Stimulated activated CD4-positive, alpha-beta T cell treated with anti-CD3 and anti-CD28 coated beads, Interleukin-15, amount 100 ng/mL, for 48 hours (primary cell): Measurements from ENCODE around the gene NECTIN4.
"Not testable (repeated sequence)": the region's sequence is repeated elsewhere in the genome, so short reads cannot be mapped to it uniquely, and the experiment has no call there.

Experiments
- DNase-seq, 2 donors: peaks; one replicate each; pipeline ENCODE4 v3.0.0-alpha.2; 2020; ENCODE audit warnings: low read depth in 2 of 2

Gene NECTIN4

DNA sequence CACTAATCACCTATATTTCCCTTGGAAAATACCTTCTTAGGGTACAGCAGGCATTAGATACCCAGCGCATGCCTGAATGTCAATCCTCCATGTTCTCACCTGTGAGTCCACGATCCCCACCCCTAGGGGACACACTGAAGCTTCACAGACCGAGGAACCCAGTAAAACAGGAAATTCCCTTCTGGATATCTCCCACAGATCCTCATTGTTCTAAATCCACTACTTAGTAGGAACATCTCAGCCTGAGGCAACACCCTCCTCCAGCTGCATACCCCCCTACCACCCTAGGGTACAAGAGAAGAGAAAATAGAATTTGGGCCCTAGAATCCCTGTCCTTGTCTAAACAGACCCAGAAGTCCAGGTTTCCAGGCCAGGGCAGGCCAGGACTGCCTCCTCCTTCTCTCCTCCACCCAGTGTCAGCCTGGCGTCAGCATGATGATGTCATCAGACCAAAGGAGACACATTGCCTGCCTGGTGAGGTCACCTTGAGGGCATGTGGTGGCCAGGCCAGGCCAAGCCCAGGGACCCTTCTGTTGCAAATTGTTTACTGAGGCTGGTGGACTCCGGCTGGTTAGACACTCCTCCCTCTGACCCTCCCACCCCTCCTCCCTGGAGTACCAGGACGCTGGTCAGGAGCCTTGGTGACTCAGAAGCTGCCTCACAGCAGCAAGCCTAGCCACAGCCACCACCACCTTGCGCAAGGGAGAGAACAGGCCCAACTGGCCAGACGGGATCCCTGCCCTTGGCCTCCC lies 6.2 kb downstream of the NECTIN4 start:
- no peak for DNase-seq

DNA sequence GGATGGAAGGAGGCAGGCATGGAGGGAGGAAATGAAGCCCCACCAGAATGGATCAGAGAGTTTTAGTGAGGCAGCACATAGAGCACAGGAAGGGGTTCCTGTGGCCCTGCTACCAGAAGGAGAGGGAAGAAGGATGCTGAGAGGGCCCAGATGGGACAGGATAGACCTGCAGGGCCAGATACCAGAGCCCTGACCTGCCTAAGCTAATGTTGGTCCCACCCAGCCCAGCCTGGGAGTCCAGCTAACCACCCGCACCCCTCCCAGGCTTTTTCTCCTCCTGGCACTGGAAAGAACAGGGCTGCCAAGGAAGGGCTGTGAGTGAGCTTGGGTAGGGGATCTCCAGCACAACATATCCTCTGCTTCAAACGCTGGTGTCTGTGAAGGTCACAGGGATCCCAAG lies 6.9 kb downstream of the NECTIN4 start:
- no peak for DNase-seq

DNA sequence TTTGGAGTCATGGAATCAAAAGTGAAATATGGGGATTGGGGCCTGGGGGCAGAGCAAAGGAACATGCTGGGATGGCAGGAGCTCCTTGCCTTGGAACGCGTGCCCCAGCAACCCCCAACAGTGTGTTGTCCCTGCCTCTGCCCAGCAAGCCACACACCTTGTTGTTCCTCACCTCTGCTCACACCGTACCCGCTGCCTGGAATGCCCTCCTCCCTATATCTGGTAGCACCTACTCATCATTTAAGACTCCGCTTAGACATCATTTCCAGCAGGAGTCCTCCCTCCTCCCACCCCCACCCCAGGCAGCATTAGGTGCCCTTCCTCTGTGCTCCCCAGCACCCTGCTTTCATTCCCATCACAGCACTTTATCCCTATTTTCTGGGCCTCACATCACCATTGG lies 7.8 kb downstream of the NECTIN4 start:
- DNase-seq: no peak

DNA sequence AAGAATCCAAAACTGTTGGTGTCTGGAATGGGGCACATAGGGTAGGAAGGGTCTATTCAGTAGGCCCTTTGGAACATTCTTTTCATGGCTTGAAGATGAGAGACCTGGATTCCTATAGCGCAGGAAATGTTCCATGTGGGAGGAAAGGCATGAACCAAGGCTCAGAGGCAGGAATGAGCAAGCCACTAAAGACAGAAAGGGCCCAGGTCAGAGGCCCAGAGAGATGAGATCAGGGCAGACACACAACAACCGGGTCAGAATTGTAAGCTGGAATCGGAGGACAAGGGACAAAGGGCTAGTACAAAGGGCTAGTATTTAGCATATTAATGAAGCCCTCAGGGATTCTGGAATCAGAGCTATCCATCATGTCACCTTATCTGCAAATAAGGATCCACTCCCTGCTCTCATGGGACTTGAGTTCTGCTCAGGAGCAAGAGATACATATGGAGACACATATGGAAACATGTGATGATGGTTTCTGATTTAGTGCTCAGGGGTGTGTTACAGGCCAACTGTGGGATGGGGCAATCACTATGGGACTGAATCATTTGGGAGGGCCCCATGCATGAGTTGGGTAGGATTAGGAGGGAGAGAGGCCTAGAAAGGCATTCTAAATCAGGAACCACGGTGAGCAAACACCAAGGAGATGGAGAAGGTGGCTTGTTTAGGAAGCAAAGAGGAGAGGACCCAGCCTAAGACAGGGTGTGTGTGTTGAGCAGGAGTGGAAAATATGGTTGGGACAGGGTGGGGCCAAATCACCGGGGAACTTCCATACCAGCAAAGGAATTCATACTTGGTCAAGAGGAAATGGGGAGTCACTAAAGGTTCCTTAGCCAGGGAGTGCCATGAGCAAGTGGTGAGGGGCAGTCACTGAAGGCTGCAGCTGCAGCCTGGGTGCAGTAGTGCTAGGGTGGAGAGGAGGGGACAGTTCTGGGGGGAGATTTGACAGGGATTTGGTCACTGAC lies 8.6 kb downstream of the NECTIN4 start:
- DNase-seq: no peak

DNA sequence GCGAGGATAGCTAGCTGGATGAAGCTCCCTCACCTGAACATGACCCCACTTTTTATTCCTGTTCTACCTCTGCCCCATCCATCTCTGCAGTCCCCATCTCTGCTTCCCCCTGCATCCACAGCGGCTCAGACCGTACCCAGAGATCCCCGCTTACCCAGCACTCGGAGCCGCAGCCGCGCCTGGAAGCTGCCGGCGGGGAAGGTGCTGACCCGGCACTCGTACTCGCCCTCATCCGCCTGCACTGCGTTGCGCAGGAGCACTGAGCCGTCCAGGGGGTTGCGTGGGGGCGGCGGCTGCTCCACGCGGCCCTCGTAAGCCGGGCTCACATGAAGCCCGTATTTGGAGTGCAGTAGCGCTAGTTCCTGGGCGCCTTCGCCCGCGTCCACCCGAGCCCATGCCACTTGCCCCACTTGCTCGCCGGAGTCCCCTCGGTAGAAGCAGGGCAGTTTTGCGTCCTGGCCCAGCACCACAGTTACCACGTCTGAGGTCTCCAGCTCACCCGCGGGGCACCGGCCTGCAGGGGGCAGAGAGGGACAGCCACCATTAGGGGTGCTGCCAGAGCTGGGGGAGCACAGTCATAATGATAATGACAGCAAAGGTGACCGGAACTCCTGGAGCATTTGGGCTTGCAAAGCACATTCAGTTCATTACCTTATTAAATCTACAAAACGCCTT lies 9.8 kb downstream of the NECTIN4 start:
- no peak for DNase-seq

DNA sequence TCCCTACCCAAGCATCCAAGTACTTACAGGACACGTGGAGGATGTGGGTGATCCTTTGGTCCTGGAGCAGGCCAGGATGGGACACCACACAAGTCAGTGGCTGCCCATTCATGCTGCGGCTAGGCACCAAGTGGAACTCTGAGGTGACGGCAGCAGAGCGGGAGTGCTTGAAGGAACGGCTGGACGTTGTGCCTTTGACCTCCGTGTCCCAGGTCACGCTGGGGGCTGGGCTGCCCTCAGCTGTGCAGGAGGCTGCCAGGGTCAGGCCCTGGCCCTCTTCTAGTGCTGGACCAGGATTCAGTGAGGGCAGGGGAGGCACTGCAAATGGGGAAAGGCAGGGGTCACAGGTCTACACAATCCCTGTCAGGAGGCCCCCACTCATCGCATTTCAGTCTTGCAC lies 11.9 kb downstream of the NECTIN4 start:
- DNase-seq: no peak

DNA sequence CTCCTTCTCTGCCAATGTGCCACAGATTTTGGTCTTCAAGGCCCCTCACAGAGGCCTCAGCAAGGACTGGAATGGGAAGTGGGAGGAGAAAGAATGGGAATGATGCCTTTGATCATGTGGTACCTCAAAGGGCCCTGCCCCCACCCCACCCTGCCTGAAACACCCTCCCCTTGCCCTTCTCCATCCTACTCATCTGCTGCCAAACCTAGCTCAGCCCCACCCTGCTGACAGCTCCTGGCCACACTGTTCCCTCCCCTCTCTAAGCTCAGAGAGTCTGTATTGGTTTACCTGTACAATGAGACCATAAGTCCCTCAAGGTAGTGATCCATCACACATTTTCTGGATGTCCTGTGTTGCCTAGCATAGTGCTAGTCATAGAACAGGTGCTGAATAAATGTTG lies 12.9 kb downstream of the NECTIN4 start:
- DNase-seq: no peak

DNA sequence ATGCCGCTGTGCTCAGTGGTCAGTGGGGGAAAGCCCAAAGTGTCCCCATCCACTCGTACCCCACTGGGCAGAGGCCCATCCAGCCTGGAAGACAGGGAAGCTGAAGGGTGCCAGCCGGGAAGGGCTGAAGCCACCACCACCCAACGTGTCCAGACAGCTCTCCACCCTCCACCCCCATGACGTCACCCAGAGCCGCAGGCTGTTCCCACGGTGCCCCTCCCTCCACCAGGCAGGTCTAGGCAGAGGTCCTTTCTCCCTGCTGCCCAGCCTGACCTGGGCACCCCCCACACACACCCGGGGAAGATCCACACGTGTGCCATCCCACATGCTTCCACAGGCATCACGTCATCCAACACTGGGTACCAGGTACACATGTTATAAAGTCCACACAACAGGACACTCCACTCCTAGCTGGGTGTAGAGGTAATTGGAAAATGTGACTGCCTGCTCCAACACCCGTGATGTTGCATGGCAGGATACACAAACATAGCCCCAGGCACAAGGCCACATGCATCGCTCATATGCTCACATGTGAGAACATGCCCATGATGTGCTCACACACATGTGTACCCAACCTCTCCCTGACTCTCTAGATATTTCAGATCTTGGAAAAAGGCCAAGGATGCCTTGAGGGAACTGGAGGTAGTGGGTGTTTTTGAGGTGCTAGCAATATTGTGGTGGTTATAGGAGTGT lies 14.5 kb downstream of the NECTIN4 start:
- no peak for DNase-seq

DNA sequence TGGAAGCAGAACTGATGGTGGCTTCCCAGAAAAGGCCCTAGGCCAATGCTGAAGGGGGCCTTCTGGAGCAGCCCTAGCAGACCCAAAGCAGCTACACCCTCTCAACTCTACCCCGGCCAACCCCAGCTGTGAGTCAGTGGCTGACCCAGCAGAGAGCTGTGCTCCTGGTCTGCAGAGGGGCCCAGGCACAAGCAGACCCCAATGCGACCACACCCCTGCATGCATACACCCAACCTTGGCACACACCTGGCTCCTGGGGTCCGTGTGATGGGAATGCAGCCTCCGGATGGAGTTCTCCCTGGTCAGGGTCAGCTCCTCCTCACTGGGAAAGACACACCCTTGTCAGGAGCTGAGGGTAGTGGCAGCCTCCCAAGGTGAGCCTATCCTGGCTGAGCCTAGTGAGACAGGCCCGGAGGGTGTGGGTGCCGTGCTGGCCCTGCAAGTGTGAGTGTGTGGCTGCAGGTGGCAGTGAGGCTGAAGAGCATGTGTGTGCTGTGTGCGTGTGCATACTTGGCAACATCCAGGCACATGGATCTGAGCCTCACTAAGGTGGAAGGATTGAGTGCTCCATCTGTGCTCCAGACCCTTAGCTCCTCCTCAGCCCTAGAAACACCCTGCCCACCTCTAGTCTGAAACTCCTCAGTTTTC lies 15.8 kb downstream of the NECTIN4 start:
- DNase-seq: no peak

DNA sequence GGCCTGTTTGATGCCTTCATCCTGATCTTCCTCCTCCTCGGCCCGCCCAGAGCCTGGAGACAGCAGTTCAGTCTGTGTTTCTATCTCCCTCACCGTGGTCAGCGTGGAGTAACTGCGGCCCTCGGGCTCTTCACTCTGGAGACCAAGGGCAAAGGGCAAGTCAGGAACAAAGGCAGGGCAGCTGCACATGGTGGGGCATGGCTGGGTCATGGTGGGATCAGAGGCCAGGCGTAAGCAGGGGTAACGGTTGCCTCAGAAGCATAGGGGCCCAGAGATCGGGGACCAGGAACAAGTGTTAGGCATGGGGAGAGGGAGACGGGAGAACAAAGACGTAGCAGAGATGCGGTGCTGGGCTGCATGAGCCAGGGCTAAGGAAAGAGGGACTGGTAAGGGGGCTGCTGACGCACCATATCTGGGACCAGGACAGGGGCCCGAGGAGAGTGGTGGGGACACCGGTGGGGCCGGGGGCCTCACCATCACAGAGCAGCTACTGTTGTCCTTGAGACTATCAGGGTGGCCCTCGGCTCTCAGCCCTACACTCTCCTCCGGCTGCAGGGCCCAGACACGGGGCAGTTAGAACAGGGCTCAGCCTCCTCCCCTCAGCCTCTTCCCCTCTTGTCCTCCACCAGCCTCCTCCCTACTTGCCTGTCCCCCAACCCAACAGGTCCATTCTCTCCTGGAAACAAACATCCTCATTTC lies 16.5 kb downstream of the NECTIN4 start:
- DNase-seq: no peak

DNA sequence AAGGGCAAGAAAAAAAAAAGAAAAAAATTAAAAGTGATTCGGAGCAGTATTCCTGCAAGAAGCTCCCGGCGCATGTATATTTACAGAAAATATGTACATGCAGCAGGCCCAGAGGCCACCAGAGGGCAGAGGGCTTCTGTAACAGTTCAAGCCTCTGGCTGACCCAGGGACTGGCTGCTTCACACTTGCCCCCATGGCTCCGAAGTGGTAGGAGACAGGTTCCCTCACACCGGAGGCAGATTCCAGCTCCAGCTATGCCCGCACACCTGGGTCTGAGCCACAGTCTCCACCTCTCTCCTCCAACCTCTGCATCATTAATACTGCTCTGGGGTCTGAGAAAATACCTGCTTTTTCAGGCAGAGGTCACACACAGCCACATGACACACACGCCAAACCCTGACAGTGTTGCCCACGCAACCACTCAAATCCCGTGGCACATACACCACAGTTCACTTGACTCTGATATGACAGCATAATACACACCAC lies 17.4 kb downstream of the NECTIN4 start:
- DNase-seq: peak in 1 of 2 donors; percentile 32

DNA sequence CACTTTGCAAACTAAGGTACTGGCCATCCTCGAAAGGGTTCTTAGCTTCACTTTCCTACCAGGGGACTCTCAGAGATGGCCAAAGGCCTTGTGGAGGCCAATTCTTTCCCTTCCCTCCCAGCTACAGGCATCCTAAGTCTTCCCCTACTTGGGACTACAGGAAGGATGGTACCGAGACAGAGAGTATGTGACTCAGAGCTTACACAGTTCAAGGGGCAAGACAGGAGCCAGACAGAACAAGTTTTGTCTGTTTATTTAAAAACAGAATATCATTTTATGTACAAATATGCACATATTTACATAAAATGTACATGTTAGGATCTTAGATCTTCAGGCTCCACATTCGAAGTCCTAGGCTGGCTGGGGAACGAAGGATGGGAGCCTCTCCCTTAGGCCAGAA lies 18.6 kb downstream of the NECTIN4 start:
- no peak for DNase-seq

DNA sequence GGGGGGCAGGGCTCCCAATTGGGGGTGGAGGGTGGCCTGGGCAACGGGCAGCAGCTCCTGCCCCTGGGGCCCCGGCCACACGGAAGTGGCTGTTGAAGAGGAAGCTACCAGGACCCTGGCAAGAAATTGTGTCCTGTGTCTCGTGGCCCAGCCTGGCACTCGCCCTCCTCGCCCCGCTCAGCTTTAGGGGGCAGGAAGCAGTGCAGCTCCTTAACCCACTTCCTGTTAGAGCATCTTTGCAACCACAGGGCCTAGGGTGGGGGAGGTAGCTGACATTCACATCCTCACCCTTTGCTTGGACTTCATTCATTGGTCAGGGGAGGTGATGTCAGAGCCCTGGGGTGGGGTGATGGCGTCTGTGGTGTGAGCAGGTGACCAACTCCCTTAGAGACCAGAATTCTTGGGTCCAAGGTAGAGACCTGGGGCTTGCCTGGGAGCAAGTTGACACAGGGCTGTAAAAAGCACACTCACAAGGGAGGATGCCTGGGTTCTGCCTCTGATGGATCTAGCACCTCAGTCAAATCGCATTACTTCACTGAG lies 19.6 kb downstream of the NECTIN4 start, which contains the start of gene ARHGAP30:
TSS of gene ARHGAP30 (minus strand) at position 161 of the 540 bp plus-strand sequence. CDS start 267 bp downstream, outside the sequence.
- peak; percentile 81 to 82 for DNase-seq

DNA sequence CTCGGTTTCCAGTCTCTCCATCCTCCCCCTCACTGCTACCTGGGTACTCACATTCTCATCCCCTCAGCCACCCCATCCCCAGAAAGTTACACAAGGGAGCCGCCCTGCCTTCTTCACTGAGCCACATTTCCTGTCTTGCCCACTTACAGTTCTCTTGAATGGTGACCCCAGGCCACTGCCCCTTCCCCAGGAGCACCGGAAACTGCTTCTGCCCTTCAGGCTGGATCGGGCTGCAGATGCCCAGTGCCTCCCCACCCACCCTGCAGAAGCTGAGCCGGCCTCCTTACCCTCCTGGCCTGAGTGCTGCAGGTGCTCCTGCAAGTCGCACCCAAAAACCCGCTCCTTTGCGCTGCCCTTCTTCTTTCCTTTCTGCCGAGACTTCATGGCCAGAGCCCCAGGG lies 20.1 kb downstream of the NECTIN4 start:
- DNase-seq: no peak

DNA sequence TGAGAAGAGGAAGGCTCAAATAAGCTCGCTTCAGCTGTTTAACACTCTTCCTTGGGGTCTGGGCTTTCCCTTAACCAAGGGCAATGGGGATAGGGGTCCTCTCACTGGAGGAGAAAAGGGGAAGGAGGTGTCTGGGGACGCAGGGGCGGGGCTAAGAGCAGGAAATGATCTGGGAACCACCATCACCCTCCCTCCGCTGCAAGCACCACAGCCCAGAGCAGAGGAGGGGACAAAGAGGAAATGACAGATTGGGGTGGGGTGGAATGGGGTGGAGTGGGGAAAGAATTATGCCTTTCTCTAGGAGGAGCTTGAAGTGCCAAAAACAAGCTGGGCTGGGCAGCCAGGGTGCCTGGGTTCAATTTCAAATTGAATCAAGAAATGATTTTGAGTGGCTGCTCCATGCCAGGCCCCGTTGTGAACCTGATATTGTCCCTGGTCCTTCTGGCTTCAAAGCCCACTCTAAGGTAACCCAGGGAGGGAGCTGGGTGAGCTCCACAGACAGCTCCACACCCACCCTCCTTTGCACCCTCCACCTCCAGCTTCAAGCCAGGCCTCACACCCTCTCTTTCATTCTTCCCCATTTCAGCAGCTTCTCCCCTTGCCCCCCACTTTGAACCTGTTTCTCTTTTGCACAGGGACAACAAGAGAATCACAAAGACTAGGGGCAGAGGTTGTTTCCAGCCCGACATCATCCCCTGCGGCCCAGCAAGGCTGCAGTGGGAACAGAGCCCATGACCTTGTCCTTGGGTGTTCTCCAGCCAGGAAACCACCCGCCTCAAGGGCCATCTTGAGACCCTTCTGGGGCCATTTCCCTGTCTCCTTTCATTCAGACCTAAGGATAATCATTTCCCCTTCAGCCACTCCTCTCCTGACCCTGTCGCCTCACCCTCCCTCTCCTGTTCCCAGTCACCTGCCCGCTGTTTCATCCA lies 20.8 kb downstream of the NECTIN4 start:
- peak; percentile 66 to 74 for DNase-seq

DNA sequence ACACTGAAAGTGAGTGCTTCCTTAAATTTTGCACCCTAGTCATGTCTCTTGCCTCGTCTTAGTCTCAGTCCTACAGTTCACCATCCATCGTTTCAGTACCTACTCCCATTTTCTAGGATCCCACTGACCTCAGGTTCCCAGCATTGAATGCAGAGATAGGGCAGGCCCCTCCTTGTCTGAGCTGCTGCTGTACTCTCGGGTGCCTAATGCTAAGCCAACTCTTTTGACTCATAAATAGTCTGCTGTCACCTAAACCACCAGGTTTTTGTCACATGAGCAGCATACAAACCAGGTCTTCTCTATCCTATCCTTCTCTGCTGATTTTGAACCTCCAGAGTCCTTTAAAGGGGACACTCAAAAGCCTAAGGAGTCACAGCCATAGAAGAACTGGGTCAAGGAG lies 22.7 kb downstream of the NECTIN4 start:
- peak in 1 of 2 donors; percentile 20 for DNase-seq

DNA sequence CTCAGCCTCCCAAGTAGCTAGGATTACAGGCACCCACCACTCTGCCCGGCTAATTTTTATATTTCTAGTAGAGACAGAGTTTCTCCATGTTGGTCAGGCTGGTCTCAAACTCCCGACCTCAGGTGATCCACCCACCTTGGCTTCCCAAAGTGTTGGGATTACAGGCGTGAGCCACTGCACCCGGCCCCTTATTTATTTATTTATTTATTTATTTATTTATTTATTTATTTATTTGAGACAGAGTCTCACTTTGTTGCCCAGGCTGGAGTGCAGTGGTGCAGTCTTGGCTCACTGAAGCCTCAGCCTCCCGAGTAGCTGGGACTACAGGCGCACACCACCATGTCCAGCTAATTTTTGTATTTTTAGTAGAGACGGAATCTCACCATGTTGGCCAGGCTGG lies 23.7 kb downstream of the NECTIN4 start:
- not testable (repeated sequence) for DNase-seq

DNA sequence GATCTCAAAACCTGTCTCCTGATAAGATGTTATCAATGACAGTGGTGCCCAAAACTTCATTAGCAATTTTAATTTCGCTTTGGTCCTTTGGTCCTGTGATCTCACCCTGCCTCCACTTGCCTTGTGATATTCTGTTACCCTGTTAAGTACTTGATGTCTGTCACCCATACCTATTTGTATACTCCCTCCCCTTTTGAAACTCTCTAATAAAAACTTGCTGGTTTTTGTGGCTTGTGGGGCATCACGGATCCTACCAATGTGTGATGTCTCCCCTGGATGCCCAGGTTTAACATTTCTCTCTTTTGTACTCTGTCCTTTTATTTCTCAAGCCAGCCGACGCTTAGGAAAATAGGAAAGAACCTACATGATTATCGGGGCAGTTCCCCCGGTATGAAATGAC lies 25.4 kb downstream of the NECTIN4 start:
- DNase-seq: not testable (repeated sequence)

DNA sequence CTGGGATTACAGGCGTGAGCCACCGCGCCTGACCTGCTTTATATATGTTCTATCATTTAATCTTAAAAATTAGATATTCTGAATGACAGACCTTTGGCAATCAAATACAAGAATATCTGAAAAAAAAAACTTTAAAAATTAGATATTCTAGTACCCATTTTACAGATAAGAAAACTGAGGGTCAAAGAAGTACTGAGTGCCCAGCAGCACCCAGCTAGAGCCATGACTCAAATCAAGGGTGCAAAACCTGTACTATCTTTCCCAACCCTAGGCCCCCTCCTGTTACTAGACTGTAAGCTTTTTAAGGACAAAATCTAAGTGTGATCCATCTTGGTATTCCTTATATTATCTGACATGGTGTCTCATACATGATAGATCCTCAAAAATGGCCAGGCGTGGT lies 27.9 kb downstream of the NECTIN4 start:
- DNase-seq: no peak
